ENCODE results near the gene SEC62. TPM values are rescaled to one million over a fixed set of nuclear protein-coding genes. Genes with fewer than 3 reads are reported as not detected.

Gene SEC62
- total RNA-seq, 1 experiment from 2014 or later: 51.2 TPM

DNA sequence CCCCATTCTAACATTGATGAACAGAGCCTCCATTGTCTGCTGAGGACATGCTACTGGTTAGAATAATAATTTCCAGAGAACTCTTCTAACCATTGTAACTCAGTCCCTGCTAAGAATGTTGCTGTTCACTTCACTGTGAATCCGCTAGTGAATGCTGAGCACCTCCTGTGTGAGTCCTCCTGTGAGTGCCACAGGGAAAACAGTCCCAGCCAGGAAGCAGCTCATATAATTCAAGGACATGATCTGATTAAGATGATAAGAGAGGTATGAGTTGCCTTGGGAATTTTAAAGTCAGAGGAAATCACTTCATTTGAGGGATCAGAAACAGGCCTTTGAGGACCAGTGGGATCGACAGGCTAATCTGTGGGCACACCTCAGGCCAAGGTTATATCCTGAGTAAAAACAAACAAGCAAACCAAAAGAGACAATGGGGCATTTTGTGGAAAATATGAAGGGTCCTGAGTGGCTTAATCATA lies 37.3 kb downstream of the SEC62 start (continued):
- TF ChIP-seq, protein P1, sequence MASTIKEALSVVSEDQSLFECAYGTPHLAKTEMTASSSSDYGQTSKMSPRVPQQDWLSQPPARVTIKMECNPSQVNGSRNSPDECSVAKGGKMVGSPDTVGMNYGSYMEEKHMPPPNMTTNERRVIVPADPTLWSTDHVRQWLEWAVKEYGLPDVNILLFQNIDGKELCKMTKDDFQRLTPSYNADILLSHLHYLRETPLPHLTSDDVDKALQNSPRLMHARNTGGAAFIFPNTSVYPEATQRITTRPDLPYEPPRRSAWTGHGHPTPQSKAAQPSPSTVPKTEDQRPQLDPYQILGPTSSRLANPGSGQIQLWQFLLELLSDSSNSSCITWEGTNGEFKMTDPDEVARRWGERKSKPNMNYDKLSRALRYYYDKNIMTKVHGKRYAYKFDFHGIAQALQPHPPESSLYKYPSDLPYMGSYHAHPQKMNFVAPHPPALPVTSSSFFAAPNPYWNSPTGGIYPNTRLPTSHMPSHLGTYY (CRISPR knock-in tag; IDR thresholded peaks at IDR 0.05): no peak
- no peak for TF ChIP-seq ZNF423 (CRISPR knock-in tag; IDR thresholded peaks at IDR 0.05)

DNA sequence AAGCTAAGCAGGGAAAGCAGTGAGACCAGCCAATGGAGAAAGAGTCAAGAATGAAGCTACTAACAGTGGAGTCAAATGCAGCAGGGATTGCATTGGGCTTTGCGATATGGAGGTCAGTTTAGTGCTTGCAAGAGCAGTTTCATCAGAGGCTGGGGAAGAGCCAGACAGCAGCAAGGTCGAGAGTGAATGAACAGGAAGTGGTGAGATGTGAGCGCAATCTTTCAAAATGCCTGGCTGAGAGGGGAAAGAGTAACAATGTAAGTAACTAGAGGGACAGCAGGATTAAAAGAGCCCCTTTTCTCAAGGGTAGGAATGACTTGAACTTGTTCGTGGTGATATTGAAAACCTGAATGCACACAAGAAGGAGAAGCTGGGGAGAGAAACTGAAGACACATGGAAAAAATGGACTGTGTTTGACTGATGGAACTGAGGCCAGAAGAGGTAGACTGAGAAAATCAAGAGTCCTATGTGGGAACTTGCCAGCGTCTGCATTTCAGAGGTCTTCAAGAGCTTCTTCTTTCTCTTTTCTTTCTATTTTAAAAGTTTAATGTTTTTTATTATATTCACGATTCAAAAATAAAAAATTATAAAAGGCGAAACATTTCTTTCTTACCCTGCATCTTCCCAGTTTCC lies 40.5 kb downstream of the SEC62 start:
- Mint-ChIP-seq H3K4me3 (no peak overlapping the region), H3K36me3 (no peaks in the 10 kb centered on the region), H3K27ac (no peak overlapping the region), H3K27me3 (ENCODE audit: low read depth) (no peaks in the 10 kb centered on the region; the same call in 1 of the 2 replicates), H3K9me3 (no peaks in the 10 kb centered on the region), H3K4me1 (peaks cover 5% of the 10 kb centered on the region; the same call in 1 of the 2 replicates)
- no peak for ATAC-seq
- no peak for DNase-seq (ENCODE audit: low spot score)
- TF ChIP-seq NR2C2 (CRISPR knock-in tag; IDR thresholded peaks at IDR 0.05): no peak
- TF ChIP-seq GRHL2 (CRISPR knock-in tag; IDR thresholded peaks at IDR 0.05; ENCODE audit: insufficient replicate concordance, severe bottlenecking): no peak
- TF ChIP-seq, protein P1 (CRISPR knock-in tag; IDR thresholded peaks at IDR 0.05): no peak
- TF ChIP-seq, protein P2, sequence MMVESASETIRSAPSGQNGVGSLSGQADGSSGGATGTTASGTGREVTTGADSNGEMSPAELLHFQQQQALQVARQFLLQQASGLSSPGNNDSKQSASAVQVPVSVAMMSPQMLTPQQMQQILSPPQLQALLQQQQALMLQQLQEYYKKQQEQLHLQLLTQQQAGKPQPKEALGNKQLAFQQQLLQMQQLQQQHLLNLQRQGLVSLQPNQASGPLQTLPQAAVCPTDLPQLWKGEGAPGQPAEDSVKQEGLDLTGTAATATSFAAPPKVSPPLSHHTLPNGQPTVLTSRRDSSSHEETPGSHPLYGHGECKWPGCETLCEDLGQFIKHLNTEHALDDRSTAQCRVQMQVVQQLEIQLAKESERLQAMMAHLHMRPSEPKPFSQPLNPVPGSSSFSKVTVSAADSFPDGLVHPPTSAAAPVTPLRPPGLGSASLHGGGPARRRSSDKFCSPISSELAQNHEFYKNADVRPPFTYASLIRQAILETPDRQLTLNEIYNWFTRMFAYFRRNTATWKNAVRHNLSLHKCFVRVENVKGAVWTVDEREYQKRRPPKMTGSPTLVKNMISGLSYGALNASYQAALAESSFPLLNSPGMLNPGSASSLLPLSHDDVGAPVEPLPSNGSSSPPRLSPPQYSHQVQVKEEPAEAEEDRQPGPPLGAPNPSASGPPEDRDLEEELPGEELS (CRISPR knock-in tag; IDR thresholded peaks at IDR 0.05): no peak
- TF ChIP-seq ZNF396 (CRISPR knock-in tag; IDR thresholded peaks at IDR 0.05; ENCODE audit: borderline replicate concordance): no peak
- TF ChIP-seq ZNF138 (CRISPR knock-in tag; conservative IDR thresholded peaks at IDR 0.05): no peak
- TF ChIP-seq, protein P3, sequence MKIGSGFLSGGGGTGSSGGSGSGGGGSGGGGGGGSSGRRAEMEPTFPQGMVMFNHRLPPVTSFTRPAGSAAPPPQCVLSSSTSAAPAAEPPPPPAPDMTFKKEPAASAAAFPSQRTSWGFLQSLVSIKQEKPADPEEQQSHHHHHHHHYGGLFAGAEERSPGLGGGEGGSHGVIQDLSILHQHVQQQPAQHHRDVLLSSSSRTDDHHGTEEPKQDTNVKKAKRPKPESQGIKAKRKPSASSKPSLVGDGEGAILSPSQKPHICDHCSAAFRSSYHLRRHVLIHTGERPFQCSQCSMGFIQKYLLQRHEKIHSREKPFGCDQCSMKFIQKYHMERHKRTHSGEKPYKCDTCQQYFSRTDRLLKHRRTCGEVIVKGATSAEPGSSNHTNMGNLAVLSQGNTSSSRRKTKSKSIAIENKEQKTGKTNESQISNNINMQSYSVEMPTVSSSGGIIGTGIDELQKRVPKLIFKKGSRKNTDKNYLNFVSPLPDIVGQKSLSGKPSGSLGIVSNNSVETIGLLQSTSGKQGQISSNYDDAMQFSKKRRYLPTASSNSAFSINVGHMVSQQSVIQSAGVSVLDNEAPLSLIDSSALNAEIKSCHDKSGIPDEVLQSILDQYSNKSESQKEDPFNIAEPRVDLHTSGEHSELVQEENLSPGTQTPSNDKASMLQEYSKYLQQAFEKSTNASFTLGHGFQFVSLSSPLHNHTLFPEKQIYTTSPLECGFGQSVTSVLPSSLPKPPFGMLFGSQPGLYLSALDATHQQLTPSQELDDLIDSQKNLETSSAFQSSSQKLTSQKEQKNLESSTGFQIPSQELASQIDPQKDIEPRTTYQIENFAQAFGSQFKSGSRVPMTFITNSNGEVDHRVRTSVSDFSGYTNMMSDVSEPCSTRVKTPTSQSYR (CRISPR knock-in tag; IDR thresholded peaks at IDR 0.05): no peak
- TF ChIP-seq TEAD1 (CRISPR knock-in tag; IDR thresholded peaks at IDR 0.05): no peak
- TF ChIP-seq TEAD4 (CRISPR knock-in tag; IDR thresholded peaks at IDR 0.05): no peak
- TF ChIP-seq KAT7 (CRISPR knock-in tag; IDR thresholded peaks at IDR 0.05; ENCODE audit: borderline replicate concordance): no peak
- ChIA-PET CTCF (interaction anchor here (2.4 kb wide), 1 partner anchor 13 kb away, joined by 9 read pairs; no protein-coding TSS in a partner anchor), POLR2A (interaction anchor here (0.7 kb wide), 1 partner anchor 163 kb away, joined by 3 read pairs; no protein-coding TSS in a partner anchor)

DNA sequence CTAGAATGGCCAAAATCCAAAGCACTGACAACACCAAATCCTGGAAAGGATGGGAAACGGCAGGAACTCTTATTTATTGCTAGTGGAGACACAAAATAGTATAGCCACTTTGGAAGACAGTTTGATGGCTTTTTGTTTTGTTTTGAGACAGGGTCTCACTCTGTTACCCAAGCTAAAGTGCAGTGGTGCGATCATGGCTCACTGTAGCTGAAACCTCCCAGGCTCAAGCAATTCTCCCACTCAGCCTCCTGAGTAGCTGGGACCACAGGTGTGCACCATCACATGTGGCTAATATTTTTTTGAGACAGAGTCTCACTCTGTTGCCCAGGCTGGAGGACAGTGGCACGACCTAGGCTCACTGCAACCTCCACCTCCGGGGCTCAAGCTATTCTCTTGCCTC lies 43.9 kb downstream of the SEC62 start:
- POLR2A ChIA-PET: no interaction called here
- ATAC-seq: no peak
- CTCF ChIA-PET: no interaction called here

More for the DNA sequence above, 43.9 kb downstream of the SEC62 start:
- Mint-ChIP-seq H3K4me1 (peaks cover 5% of the 10 kb centered on the region; the same call in 1 of the 2 replicates), H3K4me3 (no peak overlapping the region), H3K27ac (no peak overlapping the region), H3K9me3 (no peaks in the 10 kb centered on the region), H3K36me3 (no peaks in the 10 kb centered on the region), H3K27me3 (ENCODE audit: low read depth) (no peaks in the 10 kb centered on the region)
- TF ChIP-seq CBFB (CRISPR knock-in tag; IDR thresholded peaks at IDR 0.05; ENCODE audit: low read depth) (no peak), HMGA2 (CRISPR knock-in tag; IDR thresholded peaks at IDR 0.05) (no peak), OVOL2 (CRISPR knock-in tag; IDR thresholded peaks at IDR 0.05; ENCODE audit: borderline replicate concordance) (no peak), FOXK1 (CRISPR knock-in tag; IDR thresholded peaks at IDR 0.05) (no peak)
- no peak for DNase-seq (ENCODE audit: low spot score)

Data from WTC11 (cell line).